GM23248 (cell line): ENCODE data around the gene ACOX3.

ENCODE experiments used
- EZH2 ChIP-seq: fragments of 200-600 bp; sonication (generic); IDR thresholded peaks from 2 replicates; pipeline ENCODE4 v1.6.1; 2018; ENCODE audit warnings: antibody characterized with exemption, mild to moderate bottlenecking; ENCODE audit not compliant: insufficient read depth, poor library complexity, severe bottlenecking
- EZH2phosphoT487 ChIP-seq: fragments of 200-600 bp; sonication (generic); IDR thresholded peaks from 2 replicates; pipeline ENCODE4 v1.6.1; 2018; ENCODE audit warnings: antibody characterized with exemption, moderate library complexity, mild to moderate bottlenecking, low read depth; ENCODE audit not compliant: insufficient read depth

DNA sequence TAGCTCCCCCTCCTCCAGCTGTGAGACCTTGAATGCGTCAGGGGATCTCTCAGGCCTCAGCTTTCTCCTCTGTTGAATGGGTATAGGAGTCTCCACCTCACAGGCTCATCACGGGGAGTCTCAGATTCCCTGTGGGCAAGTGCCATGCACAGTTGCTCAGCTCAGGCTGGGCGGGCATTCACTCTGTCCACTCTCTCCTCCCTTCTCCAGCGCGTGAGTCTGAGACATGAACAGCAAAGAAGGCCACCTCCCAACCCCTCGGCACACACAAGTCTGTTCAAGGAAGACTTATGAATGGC lies 111.0 kb downstream of the ACOX3 start:
- TF ChIP-seq EZH2phosphoT487 (no peak), EZH2 (no peak)
